GM13977 (cell line): ENCODE data around the gene PXDC1.
A peak's percentile ranks its signal among the peaks of the same experiment; 100 is the strongest.

ENCODE experiments used
- DNase-seq: peaks from one replicate; pipeline ENCODE4 v3.0.0; 2012; ENCODE audit warnings: low spot score
- CTCF ChIP-seq: IDR thresholded peaks from 2 replicates; pipeline ENCODE4 v1.5.1; 2012; ENCODE audit warnings: mild to moderate bottlenecking, control low read depth; ENCODE audit not compliant: insufficient read depth; ENCODE audit errors: extremely low read depth, missing control alignments
- in situ Hi-C: fragments of 300-500 bp; cut with MboI; formaldehyde crosslinking; loops from one replicate; pipeline ENCODE4 v1.12.0; 2022; ENCODE audit warnings: low sequenced_read_pairs, low pct_unique_long_range_greater_than_20kb, mixed read lengths, inconsistent platforms; ENCODE audit not compliant: unreplicated experiment

Gene PXDC1

GRCh38 chr6:3737831-3738210 lies 13.7 kb downstream of the PXDC1 start:
- no peak for DNase-seq
- in situ Hi-C loops: loop anchor here (10.0 to 25.0 kb wide), 3 partner anchors 424 to 626 kb away; partner anchors contain the start of gene BPHL
- no peak for TF ChIP-seq CTCF

- DNase-seq: no peak
- TF ChIP-seq CTCF: no peak
- in situ Hi-C loops: loop anchor here (10.0 to 25.0 kb wide), 3 partner anchors 425 to 625 kb away; partner anchors contain the start of gene BPHL
These were observed 14.2 kb downstream of the PXDC1 start for GRCh38 chr6:3737149-3737830.

GRCh38 chr6:3735029-3735605 lies 16.4 kb downstream of the PXDC1 start:
- no peak for DNase-seq
- in situ Hi-C loops: loop anchor here (10.0 to 25.0 kb wide), 3 partner anchors 427 to 623 kb away; partner anchors contain the start of gene BPHL
- no peak for TF ChIP-seq CTCF

GRCh38 chr6:3734023-3734422 lies 17.5 kb downstream of the PXDC1 start:
- in situ Hi-C loops: loop anchor here (10.0 to 25.0 kb wide), 3 partner anchors 428 to 622 kb away; partner anchors contain the start of gene BPHL
- no peak for DNase-seq
- no peak for TF ChIP-seq CTCF

- no peak for TF ChIP-seq CTCF
- in situ Hi-C loops: loop anchor here (10.0 to 25.0 kb wide), 3 partner anchors 429 to 621 kb away; partner anchors contain the start of gene BPHL
- DNase-seq: no peak
These were observed 18.1 kb downstream of the PXDC1 start for GRCh38 chr6:3733321-3733925.

GRCh38 chr6:3732345-3733141 lies 19.0 kb downstream of the PXDC1 start:
- in situ Hi-C loops: loop anchor here (10.0 to 25.0 kb wide), 3 partner anchors 430 to 620 kb away; partner anchors contain the start of gene BPHL
- TF ChIP-seq CTCF: peak; percentile 86
- peak; percentile 75 for DNase-seq
